Keratinocyte (primary cell): ENCODE data around the gene SCMH1. TPM values are rescaled to one million over a fixed set of nuclear protein-coding genes. Genes with fewer than 3 reads are reported as not detected.
A peak's percentile ranks its signal among the peaks of the same experiment; 100 is the strongest.

Source experiments
- DNase-seq: peaks from one replicate; pipeline ENCODE4 v3.0.0-alpha.2; 2011; ENCODE audit warnings: low read depth, missing footprints, low spot score
- FAIRE-seq: peaks from 2 replicates; lab custom pipeline; 2011; peaks lifted over from hg19 to GRCh38; lab: Jason Lieb, UNC
- H2AFZ ChIP-seq: 2 replicates; pipeline ENCODE4 v1.6.0; 2012; ENCODE audit warnings: low read length, control low read depth, inconsistent platforms; ENCODE audit not compliant: control insufficient read depth
- H3K27ac ChIP-seq: 2 replicates; pipeline ENCODE4 v1.5.1; 2011; ENCODE audit warnings: low read length; ENCODE audit not compliant: control insufficient read depth, insufficient read depth
- H3K27me3 ChIP-seq: 3 replicates; pipeline ENCODE4 v1.6.0; 2011; ENCODE audit warnings: low read length; ENCODE audit not compliant: control insufficient read depth, insufficient read depth; ENCODE audit errors: extremely low read depth
- H3K36me3 ChIP-seq, 2 experiments: 2 replicates in 1 of 2; 3 replicates in 1 of 2; pipeline ENCODE4 v1.5.1; 2011; ENCODE audit warnings: low read length in 2 of 2, mild to moderate bottlenecking in 1 of 2; ENCODE audit not compliant: control insufficient read depth in 2 of 2, insufficient read depth in 2 of 2; ENCODE audit errors: extremely low read depth in 1 of 2
- H3K4me1 ChIP-seq: 3 replicates; pipeline ENCODE4 v1.5.1; 2011; ENCODE audit warnings: low read length; ENCODE audit not compliant: control insufficient read depth, insufficient read depth; ENCODE audit errors: extremely low read depth
- H3K4me2 ChIP-seq: 3 replicates; pipeline ENCODE4 v1.6.0; 2011; ENCODE audit warnings: low read depth, low read length; ENCODE audit not compliant: control insufficient read depth, insufficient read depth; ENCODE audit errors: extremely low read depth
- H3K4me3 ChIP-seq, 3 experiments: fragments of 200-600 bp in 1 of 3; sonication (generic) in 1 of 3; 2 replicates in 2 of 3; 3 replicates in 1 of 3; pipeline ENCODE4 v1.5.1; 2011 to 2016; ENCODE audit warnings: low read length in 3 of 3, mild to moderate bottlenecking in 3 of 3, control low read depth in 2 of 3, inconsistent platforms in 1 of 3, low read depth in 1 of 3, mixed read lengths in 1 of 3, mixed run types in 1 of 3, moderate library complexity in 1 of 3; ENCODE audit not compliant: control insufficient read depth in 2 of 3, insufficient read depth in 2 of 3; ENCODE audit errors: extremely low read depth in 1 of 3
- H3K79me2 ChIP-seq: 2 replicates; pipeline ENCODE4 v1.6.0; 2012; ENCODE audit warnings: low read length; ENCODE audit not compliant: control insufficient read depth, insufficient read depth
- H3K9ac ChIP-seq: 3 replicates; pipeline ENCODE4 v1.6.0; 2011; ENCODE audit warnings: low read length; ENCODE audit not compliant: control insufficient read depth, insufficient read depth; ENCODE audit errors: extremely low read depth
- H3K9me1 ChIP-seq: 3 replicates; pipeline ENCODE4 v1.6.0; 2011; ENCODE audit warnings: low read length; ENCODE audit not compliant: control insufficient read depth, insufficient read depth; ENCODE audit errors: extremely low read depth
- H3K9me3 ChIP-seq: 2 replicates; pipeline ENCODE4 v1.5.1; 2012; ENCODE audit warnings: low read depth, low read length; ENCODE audit not compliant: control insufficient read depth
- H4K20me1 ChIP-seq: 3 replicates; pipeline ENCODE4 v1.6.0; 2011; ENCODE audit warnings: low read length; ENCODE audit not compliant: control insufficient read depth, insufficient read depth; ENCODE audit errors: extremely low read depth
- CTCF ChIP-seq, 3 experiments: IDR thresholded peaks in 1 of 3; conservative IDR thresholded peaks in 1 of 3; optimal IDR thresholded peaks in 1 of 3; 2 replicates in 2 of 3; 3 replicates in 1 of 3; pipeline versions ENCODE3 to v1.5.1; 2011; ENCODE audit warnings: low read length in 3 of 3, mild to moderate bottlenecking in 3 of 3, moderate library complexity in 2 of 3, control low read depth in 1 of 3, inconsistent platforms in 1 of 3; ENCODE audit not compliant: insufficient read depth in 2 of 3; ENCODE audit errors: extremely low read depth in 1 of 3
- EZH2 ChIP-seq: IDR thresholded peaks from one replicate; pipeline ENCODE4 v1.6.1; 2012; ENCODE audit warnings: inconsistent platforms, mild to moderate bottlenecking, low read length, moderate library complexity
- dilution Hi-C: fragments of 300-500 bp; cut with MboI; formaldehyde crosslinking; loops from one replicate; pipeline ENCODE4 v1.7.0; 2020; ENCODE audit warnings: low sequenced_read_pairs; ENCODE audit not compliant: extremely low pct_ligation_motif_present
- polyA plus RNA-seq, 5 experiments: library from polyadenylated mRNA; depleted of rRNA in 3 of 5; stranded (reverse) in 3 of 5; stranded (forward) in 1 of 5; unstranded in 1 of 5; fragments of >200 nt; gene quantifications; 1 replicate in 1 of 5; 2 replicates in 3 of 5; 3 replicates in 1 of 5; pipeline versions ENCODE4 v1.2.1 to v1.2.3, GENCODE V29; 2011 to 2012; ENCODE audit warnings: missing spikeins in 2 of 5, low read depth in 1 of 5, low replicate concordance in 1 of 5

SCMH1 gene
- polyA plus RNA-seq, 1 donor (not counting 4 experiments of a cell fraction or from before 2014, with no cell fraction given) = 29.9 TPM

DNA sequence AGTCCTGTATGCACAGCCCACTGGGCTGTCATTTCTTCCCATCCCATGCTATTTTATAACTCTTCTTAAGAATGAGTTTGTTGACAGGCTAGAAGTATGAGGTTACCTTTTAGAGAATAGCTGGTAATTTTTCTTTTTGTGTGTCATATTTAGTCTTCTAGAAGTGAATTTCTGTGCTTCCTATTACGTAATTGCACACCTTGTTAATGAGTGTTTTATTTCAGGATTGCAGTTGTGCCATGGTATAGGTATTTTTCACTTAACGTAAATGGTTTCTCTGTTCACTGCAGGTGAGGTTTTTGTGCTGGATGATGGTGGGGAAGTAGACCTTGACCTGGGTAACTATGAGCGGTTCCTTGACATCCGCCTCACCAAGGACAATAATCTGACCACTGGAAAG is 257.6 kb downstream of the SCMH1 start:
- peak overlapping the region; percentile 8 for H3K27ac ChIP-seq
- H3K4me2 ChIP-seq = no peak overlapping the region
- no peak overlapping the region for H2AFZ ChIP-seq
- H3K36me3 ChIP-seq = peaks cover 37 to 70% of the 10 kb centered on the region in 2 experiments
- H3K27me3 ChIP-seq = no peaks in the 10 kb centered on the region
- FAIRE-seq = no peak
- no peaks in the 10 kb centered on the region for H3K9me3 ChIP-seq
- TF ChIP-seq EZH2 (no peak), CTCF (optimal IDR thresholded peaks at IDR 0.05 in 1 of 3, IDR thresholded peaks at IDR 0.05 in 1 of 3, conservative IDR thresholded peaks at IDR 0.05 in 1 of 3; ENCODE audit: extremely low read depth in 1 of 3, insufficient read depth in 2 of 3, low read length in 3 of 3) (no peak)
- dilution Hi-C loops = no loop called here
- peaks cover 38% of the 10 kb centered on the region for H3K4me1 ChIP-seq
- no peak overlapping the region for H3K9ac ChIP-seq
- no peak overlapping the region for H3K4me3 ChIP-seq
- peaks cover 85% of the 10 kb centered on the region for H3K79me2 ChIP-seq
- H4K20me1 ChIP-seq = peaks cover 16% of the 10 kb centered on the region
- no peak for DNase-seq
- H3K9me1 ChIP-seq = no peaks in the 10 kb centered on the region

- Histone ChIP-seq H3K4me2 (peak overlapping the region; percentile 23), H3K9me1 (no peaks in the 10 kb centered on the region), H2AFZ (no peak overlapping the region), H3K4me1 (peaks cover 38% of the 10 kb centered on the region), H3K79me2 (peaks cover 81% of the 10 kb centered on the region), H3K36me3 (peaks cover 33 to 65% of the 10 kb centered on the region in 2 experiments), H3K27ac (no peak overlapping the region), H3K9ac (no peak overlapping the region), H4K20me1 (peaks cover 16% of the 10 kb centered on the region), H3K4me3 (no peak overlapping the region), H3K27me3 (no peaks in the 10 kb centered on the region), H3K9me3 (no peaks in the 10 kb centered on the region)
- FAIRE-seq = no peak
- DNase-seq = no peak
- TF ChIP-seq CTCF (optimal IDR thresholded peaks at IDR 0.05 in 1 of 3, IDR thresholded peaks at IDR 0.05 in 1 of 3, conservative IDR thresholded peaks at IDR 0.05 in 1 of 3; ENCODE audit: extremely low read depth in 1 of 3, insufficient read depth in 2 of 3, low read length in 3 of 3) = no peak
- no peak for TF ChIP-seq EZH2
- dilution Hi-C loops = no loop called here
Measured at GRCh38 chr1:40984066-40984465, 258.0 kb downstream of the SCMH1 start.
